PC-3 (cell line): ENCODE measurements around the gene TXLNA.

Experiments
- CTCF ChIP-seq: fragments of 300-600 bp; sonication (generic); conservative IDR thresholded peaks from 2 replicates; pipeline ENCODE4 v1.5.1; 2017; ENCODE audit warnings: antibody characterized with exemption, low read depth, mild to moderate bottlenecking, low read length
- EZH2 ChIP-seq: fragments of 300-600 bp; sonication (generic); IDR thresholded peaks from one replicate; pipeline ENCODE4 v1.6.1; 2017; ENCODE audit warnings: antibody characterized with exemption, mild to moderate bottlenecking, low read length; ENCODE audit not compliant: unreplicated experiment
- EZH2phosphoT487 ChIP-seq: fragments of 300-600 bp; sonication (generic); IDR thresholded peaks from 2 replicates; pipeline ENCODE4 v1.6.1; 2018; ENCODE audit warnings: mild to moderate bottlenecking, antibody characterized with exemption, low read length, borderline replicate concordance

- TF ChIP-seq EZH2phosphoT487 (no peak), CTCF (no peak), EZH2 (no peak)
Observed at GRCh38 chr1:32187850-32188249, 8.4 kb downstream of the TXLNA start.
